ENCODE results near the gene MPND. TPM values are rescaled to one million over a fixed set of nuclear protein-coding genes. Genes with fewer than 3 reads are reported as not detected.

The MPND gene
- total and polyA plus RNA-seq, 12 donors, result 15.2 to 26.6 (median 20.9) TPM

- H3K4me3 ChIP-seq, result no peak overlapping the region
- H3K4me1 ChIP-seq, result peaks cover 26 to 57% (median 50%) of the 10 kb centered on the region in 9 donors
Observed at GRCh38 chr19:4367336-4367723, 24.0 kb downstream of the MPND start.

DNA sequence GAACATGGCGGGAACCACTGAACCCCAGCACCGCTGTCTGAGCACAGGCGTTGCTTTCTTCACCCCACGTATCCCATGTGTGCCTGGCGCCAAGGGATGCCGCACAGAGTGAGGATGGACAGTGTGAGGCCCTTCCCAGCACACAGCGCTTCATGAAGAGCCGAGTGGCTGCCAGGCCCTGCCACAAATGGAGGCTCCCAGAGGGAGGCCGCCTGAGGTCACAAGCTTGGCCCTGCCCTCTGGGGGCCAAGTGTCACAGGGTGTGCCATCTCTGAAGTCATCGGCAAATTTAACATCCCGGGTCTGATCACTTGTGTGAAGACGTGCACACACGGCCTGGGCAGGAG is 24.4 kb downstream of the MPND start:
- intact Hi-C loops (cut with DNase I), result no loop called here
- peak overlapping the region in 7 of 10 donors; percentile 70 to 93 (median 80) for H3K27ac ChIP-seq
- DNase-seq (no peak), ATAC-seq (peak in 2 of 8 donors; percentile 2)
- no peak for TF ChIP-seq CTCF (IDR thresholded peaks at IDR 0.05)
- H3K36me3 ChIP-seq, result peaks cover 0 to 57% (median 28%) of the 10 kb centered on the region in 9 donors
- peaks cover 27 to 61% (median 55%) of the 10 kb centered on the region in 9 donors for H3K4me1 ChIP-seq
- 63 to 72% methylated on average over 13 of the region's 13 CpGs for WGBS, 2 donors
- no peak overlapping the region for H3K4me3 ChIP-seq
- no peaks in the 10 kb centered on the region for H3K27me3 ChIP-seq
- no peaks in the 10 kb centered on the region for H3K9me3 ChIP-seq

More at GRCh38 chr19:4367336-4367723, 24.0 kb downstream of the MPND start:
- Histone ChIP-seq H3K36me3 (peaks cover 0 to 61% (median 32%) of the 10 kb centered on the region in 9 donors), H3K27me3 (no peaks in the 10 kb centered on the region), H3K9me3 (no peaks in the 10 kb centered on the region), H3K27ac (peak overlapping the region in 1 of 10 donors; percentile 79)
- WGBS, 2 donors, result 81 to 88% methylated on average over 10 of the region's 10 CpGs
- ATAC-seq (no peak), DNase-seq (no peak)
- TF ChIP-seq CTCF (IDR thresholded peaks at IDR 0.05), result no peak
- intact Hi-C loops (cut with DNase I), result no loop called here

- H3K4me3 ChIP-seq, result peak overlapping the region in 2 of 10 donors; percentile 39 to 42
- no peaks in the 10 kb centered on the region for H3K27me3 ChIP-seq
- no peak for TF ChIP-seq CTCF (IDR thresholded peaks at IDR 0.05)
- peak overlapping the region in 8 of 10 donors; percentile 70 to 93 (median 80) for H3K27ac ChIP-seq
- 39 to 48% methylated on average over 19 of the region's 19 CpGs for WGBS, 2 donors
- ATAC-seq (peak; percentile 0 to 33 (median 8)), DNase-seq (no peak)
- H3K4me1 ChIP-seq, result peaks cover 32 to 66% (median 60%) of the 10 kb centered on the region in 9 donors
- H3K36me3 ChIP-seq, result peaks cover 0 to 52% (median 23%) of the 10 kb centered on the region in 9 donors
- H3K9me3 ChIP-seq, result no peaks in the 10 kb centered on the region
- intact Hi-C loops (cut with DNase I), result no loop called here
Observed at GRCh38 chr19:4368128-4368820, 24.9 kb downstream of the MPND start.

- DNase-seq (peak in 1 of 2 donors; percentile 64), ATAC-seq (peak; percentile 24 to 69 (median 43))
- intact Hi-C loops (cut with DNase I), result no loop called here
- H3K27ac ChIP-seq, result peak overlapping the region; percentile 53 to 93 (median 80)
- WGBS, 2 donors, result 50 to 67% methylated on average over 23 to 25 of the region's 25 CpGs
- no peaks in the 10 kb centered on the region for H3K9me3 ChIP-seq
- TF ChIP-seq CTCF (IDR thresholded peaks at IDR 0.05), result peak in 1 of 9 donors; percentile 8
- peak overlapping the region in 9 of 10 donors; percentile 15 to 43 (median 36) for H3K4me3 ChIP-seq
- no peaks in the 10 kb centered on the region for H3K27me3 ChIP-seq
- H3K36me3 ChIP-seq, result peaks cover 0 to 41% (median 16%) of the 10 kb centered on the region in 9 donors
- peaks cover 43 to 76% (median 70%) of the 10 kb centered on the region in 9 donors for H3K4me1 ChIP-seq
Observed at GRCh38 chr19:4369109-4369887, 25.9 kb downstream of the MPND start.

All from heart right ventricle (tissue), 16 donors.